HG02623 (cell line): ENCODE measurements around the gene OTULIN.

ENCODE experiments used
- ATAC-seq: cut with Tn5 transposase; IDR thresholded peaks from one replicate; pipeline ENCODE4 v1.9.1; 2021; ENCODE audit warnings: moderate library complexity; ENCODE audit not compliant: unreplicated experiment

OTULIN gene

DNA sequence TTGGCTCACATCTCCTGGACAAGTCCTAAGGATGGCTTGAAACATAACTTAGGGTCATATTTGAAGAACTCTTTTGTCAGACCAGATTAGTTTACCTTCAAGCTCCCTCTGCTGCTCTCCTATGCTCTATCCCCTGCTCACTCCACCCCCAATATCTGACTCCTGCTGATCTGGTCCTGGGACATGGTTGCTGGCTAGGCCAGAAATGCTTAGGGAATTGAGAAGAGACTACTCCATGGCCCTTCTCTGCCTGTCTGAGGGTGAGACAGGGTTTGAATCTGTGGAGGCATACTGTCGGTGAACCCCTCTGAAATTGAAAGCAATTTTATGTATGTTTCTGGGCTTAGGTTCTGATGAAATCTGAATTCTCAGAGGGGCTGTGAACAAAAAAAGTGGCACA lies 3.3 kb downstream of the OTULIN start:
- no peak for ATAC-seq

DNA sequence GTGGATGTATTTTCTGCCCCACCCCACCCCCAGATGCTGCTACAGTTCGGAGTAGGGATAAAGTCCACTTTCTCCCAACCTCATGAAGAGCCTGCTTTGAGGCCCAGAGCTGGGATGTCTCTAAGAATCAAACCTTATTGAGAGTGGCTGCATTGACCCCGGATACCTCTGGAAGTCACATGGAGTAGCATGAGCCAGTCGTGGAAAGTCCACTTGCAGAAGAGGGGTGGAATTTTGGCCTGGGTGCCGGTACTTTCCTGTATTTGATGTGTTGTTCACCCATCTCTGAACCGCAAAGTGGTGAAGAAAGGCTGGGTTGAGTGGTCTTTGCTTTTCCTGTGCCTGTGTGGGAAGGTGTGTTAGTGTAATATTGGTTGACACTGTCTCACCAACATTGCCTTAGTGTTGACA lies 3.7 kb downstream of the OTULIN start:
- no peak for ATAC-seq

DNA sequence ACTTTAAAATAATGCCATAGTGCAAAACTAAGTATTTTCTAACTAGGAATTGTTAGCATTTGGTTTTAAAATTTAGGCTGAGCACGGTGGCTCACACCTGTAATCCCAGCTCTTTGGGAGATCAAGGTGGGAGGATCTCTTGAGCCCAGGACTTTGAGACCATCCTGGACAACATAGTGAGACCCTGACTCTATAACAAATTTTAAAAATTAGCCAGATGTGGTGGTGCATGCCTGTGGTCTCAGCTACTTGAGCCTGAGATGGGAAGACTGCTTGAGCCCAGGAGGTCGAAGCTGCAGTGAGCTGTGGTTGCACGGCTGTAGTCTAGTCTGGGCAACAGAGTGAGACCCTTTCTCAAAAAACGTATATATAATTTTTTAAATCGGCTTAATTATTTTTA lies 4.9 kb downstream of the OTULIN start:
- ATAC-seq = no peak

DNA sequence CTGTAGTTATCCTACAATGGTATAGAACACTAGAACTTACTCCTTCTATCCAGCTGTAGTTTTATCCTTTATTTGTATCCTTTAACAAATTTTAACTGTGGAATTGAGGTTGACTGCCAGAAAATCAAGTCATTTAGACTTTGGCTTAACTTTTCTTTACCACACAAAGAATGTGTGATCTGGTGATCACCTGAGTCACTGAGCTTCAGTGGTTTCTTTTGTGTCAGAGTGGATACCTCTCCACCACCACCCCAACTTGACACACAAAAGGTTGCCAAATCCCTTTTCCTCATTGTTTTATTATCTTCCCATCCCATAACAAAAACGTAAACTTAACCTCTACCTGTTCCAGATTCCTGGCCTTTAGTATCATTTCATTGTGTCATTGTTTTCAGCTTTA lies 5.5 kb downstream of the OTULIN start:
- no peak for ATAC-seq

DNA sequence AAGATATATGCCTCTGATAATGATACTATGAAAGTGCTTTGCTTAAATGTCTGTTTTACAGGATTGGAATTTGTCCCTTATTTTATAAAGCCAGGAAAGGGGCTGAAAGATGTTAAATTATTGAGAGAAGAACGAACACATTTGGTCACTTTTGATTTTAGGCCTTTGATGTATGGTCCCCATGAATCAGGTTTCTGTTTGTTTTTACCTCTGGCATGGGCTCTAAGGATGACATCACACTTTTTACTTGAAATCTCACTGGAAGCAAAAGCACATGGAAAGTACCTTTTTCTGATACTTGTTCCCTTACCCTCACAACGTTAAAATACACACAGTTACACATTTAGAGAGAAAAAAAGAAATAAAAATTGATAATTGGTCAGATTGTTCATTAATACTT lies 6.9 kb downstream of the OTULIN start:
- ATAC-seq = no peak

DNA sequence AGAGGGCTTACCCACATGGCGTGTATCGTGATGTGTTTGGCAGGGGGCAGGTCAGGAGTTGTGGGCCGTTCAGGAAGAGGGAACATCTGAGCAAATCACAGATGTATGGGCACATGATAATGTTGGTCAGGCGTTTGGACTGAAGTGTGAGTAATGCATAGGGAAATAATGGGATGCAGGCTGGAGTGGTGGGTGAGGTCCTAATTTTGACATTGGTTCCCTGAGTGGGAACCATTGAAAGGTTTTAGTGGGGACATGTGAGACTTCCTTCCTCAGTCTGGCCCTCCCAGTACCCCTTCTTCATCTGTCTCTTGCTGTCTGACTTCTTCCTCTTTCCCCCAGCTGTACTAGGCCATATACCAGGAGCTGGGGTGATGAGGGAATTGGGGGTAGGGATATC lies 7.6 kb downstream of the OTULIN start:
- no peak for ATAC-seq

DNA sequence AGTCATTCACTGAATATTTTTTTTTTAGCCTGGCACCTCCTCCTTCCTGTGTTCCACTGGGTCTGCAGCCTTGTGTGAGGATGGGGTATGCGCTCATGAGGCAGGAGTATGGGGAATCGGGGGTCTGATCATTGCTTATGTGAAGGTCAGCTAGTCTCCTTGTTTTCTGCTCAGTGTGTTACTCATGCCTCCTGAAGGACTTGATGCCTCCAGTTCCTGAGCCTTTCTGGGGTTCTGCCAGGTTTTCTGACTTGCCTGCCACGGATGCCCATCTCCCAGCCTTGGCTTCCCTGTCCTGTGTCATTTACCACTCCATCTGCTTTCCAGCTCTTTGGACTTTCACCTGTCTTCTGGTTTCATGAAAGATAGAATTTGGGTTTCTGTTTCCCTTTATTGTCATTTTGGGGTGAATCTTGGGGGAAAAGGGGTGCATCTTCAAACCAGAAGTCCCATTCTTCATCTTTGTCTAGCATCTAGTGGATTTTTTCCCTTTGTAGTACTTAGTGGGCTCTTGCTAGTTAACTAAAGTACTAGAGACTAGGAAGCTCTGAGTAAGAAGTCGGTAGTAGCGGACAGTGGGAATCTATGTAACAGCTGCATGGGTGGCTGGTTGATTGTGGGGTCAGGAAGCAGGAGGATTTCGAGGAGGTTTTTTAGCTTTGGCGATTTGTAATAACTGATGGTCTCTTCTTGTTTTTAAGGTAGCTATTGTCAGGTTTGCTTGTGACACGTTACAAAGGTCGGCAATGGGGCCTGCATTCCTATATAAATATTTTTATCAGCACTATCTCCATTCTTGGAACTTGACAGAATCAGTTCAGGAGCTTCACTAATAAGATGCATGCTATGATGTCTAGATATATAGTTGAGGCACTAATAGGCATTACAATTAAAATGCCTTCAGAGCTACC lies 8.2 kb downstream of the OTULIN start:
- no peak for ATAC-seq

DNA sequence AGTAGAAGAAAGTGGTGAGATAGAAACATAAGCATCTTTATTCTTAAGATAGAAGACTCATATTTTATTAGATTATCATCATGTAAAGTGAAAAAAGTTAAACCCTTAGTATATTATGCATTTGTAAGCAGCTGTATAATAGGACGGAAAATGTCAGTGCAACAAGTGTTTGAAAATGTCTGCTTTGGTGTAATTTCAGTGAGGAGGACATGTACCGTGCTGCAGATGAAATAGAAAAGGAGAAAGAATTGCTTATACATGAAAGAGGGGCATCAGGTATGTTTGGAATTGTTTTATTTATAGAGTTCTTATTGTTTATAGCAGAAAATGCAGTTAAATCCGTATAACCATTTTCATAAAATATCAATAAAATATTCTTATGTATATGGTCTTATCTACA lies 8.9 kb downstream of the OTULIN start:
- ATAC-seq = no peak

DNA sequence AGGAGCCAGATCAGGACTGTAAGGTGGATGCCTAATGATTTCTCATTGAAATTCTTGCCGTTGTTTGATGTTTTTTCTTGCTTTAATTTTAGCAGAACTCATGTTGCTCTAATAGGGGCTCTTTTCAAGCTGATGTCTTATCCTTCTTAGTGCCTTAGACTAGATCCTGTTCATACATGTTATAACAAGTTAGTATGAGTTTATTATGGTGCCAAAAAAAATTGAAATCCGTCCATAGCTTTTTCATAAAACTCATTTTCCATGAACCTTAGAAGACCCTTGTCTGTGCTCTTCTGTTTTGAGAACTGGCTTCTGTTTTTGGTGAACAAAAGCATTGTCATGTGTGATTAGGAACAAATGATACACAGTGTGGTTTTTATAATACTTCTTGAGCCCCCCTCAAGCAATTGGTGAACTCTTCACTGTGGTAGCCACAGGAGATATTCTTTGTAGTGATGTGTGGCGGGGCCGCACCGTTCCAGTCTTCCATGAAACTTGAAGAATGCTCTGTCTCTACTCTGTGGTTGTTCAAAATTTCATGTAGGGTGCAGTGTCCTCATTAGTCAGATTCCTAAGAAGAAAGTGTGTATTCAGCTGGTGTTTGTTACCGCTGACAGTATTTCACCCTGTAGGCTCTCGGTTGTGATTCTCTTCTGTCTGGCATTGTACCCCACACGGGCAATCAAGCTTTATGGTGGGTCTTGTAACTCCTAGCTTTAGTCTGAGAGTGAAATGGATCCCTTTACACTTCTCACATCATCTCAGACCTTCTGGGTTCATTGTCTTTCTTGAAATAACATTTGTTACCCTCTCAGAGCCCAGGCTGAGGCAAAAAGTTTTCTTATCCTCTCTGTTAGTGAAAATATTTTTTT lies 10.7 kb downstream of the OTULIN start:
- no peak for ATAC-seq

DNA sequence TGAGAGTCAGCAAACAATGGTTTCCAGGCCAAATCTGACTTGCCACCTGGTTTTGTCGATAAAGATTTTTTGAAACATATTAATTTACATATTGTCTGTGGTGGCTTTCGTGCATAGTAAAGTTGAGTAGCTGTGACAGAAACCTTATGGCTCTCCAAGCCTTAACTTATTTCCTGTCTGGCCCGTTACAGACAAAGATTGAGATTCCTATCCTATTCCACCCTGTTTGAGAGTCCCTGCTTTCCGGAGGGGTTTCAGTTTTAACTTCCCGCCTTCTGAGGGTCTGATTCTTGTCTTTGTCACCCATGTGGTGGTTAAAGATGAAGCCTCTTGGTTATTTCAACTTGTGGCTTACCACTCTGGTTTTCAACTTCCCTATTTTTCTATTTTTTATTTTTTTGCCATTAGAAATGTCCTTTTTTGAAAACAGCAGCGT lies 11.4 kb downstream of the OTULIN start:
- ATAC-seq = peak; percentile 38

DNA sequence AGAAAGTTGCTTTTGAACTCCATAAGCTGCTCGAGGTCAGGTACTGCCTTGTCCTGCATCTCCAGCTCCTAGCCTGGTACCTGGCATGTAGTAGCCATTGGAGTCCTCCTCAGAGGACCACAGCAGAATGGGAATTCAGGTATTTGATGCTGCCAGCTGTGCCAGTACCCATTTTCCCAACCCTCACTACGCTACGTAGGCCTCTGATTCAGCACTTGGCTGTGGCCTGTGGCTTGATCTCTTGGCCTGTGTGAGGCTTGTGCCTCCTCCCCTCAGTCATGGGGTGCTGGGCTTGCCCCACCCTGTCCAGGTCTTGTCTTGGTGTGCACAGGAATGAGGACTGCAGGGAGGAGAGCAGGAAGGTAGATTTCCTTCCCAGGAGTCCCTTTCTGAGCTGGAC lies 11.8 kb downstream of the OTULIN start:
- peak; percentile 29 for ATAC-seq

DNA sequence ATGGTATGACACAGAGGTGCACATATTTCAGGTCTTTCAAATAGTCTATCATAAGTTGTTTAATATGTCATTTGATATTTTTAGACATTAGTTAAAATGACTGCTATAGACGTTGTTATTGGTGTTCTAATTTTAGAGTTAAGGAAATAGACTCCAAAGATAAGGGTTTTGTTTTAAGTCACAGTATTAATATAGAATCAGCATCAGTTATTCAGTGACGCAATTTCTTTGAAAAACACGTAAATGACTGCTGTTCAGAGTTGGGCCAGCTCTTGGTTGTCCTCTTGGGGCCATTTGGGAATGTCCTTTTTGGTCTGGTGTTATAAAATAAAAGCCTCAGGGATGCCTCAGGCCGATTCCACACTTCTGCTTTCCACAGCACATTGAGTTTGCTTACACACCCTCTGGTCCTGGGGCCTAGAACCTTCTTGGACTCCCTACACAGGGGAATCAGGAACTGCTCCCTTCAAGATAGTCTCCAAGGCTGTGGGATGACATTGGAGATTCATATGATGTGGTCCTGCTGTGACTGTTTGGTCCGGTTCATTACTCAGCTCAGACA lies 14.3 kb downstream of the OTULIN start:
- ATAC-seq = no peak

DNA sequence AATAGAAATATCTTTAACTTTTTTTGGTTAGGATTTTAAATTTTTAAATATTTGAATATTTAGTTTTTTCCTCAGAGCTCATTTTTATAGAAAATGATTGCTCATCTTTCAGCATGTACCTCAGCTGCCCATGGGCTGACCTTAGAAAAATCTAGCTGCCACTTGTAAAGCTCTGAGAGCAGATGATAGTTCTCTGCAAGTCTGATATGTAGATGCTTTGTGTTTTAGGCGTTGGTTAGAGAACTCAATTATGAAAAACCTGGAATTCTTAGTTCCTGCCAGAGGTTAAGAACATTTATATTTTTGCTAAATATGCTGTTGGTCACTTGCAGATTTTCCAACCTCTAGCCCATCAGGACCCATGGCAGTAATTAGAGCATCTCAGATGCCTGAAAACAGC lies 15.1 kb downstream of the OTULIN start:
- no peak for ATAC-seq

DNA sequence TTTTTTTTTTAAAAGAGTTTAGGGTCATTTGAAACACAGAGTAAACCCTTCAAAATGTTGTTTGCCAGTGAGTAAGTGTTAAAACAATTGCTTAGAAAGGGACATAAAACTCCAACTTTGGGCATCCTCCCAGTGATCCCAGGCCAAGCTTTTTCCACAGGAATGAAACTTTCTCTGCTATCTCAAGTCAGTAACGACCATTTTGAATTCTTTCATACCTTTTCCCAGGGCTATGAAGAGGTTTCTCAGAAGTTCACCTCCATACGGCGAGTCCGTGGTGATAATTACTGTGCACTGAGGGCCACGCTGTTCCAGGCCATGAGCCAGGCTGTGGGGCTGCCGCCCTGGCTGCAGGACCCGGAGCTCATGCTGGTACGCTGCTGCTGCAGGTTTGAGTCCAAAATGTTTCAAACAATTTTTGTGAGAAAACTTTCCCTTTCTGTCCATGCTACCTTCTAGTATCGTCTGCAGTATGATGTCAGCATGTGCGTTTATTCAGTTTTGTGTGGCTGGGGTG lies 16.8 kb downstream of the OTULIN start:
- no peak for ATAC-seq

DNA sequence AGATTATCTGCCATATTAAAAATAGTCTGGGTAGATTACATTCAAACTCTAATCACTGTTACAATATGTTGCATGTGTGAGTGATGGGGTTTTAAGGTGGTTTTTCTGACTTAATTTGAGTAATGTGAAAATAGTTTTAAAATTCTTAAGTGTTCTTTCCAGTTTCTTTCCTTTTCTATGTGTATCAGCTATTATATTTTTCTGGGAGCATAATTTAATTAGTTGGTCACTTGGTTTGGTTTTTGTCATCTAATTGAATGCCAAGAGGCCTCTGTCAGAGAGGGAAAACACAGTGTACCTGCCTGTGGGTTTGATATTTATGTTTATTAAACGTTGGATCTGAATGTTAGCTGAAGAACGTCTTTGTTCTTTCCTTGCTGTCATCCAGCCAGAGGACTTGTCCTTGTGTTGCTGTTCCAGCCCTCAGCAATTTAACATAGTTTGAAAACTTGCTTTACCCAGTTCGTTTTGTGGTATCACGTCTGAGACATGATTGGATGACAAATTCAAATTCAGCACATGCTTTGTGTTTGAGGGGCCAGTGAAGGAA lies 19.5 kb downstream of the OTULIN start:
- ATAC-seq = no peak

DNA sequence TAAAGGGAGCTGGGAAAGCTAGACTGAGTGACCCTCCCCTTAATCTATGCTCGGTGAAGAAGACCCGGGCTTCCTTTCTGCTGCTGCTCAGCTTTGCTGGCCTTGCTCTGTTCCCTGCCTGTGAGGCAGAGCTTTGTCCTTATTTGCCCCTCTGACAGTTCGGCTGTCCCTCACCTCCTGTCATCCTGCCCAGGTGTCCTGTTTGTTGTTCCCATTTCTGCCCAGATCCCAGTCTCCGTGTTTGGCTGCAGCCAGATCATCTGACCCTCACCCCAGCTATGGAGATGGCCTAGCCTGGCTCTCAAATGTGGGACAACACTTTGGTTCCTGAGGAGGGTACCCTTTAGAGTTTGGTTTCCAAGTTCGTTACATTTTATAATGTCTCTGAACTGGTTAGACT lies 20.2 kb downstream of the OTULIN start:
- ATAC-seq = no peak

DNA sequence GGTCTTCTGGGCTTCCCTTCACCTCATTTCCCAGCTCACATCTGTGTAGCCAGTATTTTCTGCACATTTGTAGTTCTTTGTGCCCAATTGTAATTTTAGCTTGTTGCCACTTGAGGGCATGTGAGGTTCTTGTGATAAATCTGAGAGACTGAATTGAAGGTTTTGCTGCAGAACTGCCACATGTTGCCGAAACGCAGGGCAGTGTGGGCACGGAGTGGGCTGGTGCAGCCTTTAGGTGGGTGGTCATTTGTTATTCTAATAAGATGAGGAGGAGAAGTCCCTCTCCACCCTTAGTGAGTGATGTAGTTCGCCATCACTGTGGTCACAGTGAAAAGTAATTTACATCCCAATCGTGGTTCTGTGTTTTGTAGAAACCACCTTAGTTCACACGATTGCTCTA lies 21.2 kb downstream of the OTULIN start:
- ATAC-seq = peak; percentile 97

DNA sequence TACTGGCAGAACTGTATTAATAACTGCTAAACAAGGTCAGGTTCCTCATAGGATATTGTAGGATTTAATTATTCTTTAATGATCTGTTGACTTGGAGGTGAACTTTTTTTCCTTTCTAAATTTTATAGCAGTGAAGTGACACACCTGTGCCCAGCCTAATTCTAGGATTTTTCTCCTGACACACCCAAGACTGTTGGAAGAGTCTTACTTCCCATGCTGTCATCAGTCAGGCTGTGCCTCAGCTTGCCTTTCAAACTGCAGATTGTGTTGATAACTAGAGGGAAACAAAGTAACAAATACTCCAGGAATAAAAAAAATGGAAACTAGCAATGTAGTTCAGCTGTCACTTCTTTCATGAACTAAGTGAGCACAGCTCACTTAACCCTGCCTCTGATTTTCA lies 22.0 kb downstream of the OTULIN start:
- ATAC-seq = no peak

DNA sequence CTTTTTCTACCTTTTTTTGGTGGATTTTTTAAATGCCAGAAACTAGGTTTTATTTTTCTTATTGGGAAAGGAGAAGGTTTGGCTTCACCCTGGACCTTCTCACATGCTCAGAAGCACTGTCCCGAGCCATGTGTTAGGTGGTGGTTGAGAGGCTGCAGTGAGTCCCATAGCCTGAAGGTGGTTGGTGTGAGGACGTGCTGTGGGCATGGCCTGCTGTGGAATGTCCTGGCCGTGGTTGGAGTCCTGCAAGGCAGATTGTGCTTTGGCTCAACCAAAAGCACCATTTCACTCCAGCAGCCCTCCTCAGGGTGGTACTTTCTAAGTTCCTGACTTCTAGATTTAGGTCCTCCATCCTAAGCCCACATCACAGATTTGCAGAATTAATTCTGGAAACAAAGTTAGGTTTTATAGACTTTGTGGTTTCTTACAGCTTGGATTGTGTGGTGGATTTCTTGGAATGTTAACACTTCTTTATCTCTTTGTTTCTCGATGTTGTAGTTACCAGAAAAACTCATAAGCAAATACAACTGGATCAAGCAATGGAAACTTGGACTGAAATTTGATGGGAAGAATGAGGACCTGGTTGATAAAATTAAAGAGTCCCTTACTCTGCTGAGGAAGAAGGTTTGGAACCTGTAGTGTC lies 22.6 kb downstream of the OTULIN start:
- no peak for ATAC-seq

DNA sequence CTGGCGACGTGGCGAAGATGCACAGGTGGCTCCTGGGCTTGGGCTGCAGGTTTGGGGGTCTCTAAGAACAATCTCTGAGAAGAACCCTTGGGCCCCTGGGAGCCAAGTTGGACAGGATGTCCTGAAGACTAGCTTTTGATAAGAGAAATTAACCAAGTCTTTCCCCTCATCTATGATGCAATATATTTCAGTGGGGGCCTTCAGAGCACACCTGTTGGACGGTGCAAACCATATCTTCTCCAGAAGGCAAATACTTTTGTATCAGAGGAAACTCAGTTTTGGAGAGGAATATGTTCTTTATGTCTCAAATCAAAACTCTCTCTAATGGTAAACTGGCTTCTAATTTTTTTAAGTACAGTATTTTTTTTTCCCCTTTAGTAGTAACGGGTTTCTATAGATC lies 28.6 kb downstream of the OTULIN start:
- no peak for ATAC-seq

DNA sequence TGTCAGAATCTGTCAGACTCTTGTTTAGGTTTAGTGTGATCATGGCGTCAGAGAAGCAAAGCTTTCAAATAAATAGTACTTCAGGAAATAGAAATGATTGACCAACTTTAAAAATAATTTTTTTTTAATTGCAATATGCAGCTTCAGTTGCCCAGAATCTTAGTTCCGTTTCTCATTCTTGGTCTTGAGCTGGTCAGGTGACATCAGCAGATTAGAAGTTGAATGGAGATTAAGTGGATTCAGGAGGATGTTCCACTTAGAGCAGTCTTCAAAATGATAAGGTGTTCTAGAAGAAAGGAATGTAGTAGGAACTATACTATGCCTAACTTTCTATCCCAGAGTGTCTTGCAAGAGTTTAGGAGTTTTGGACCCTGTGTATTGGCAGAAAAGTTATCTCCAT lies 30.6 kb downstream of the OTULIN start:
- no peak for ATAC-seq
